Vagina (tissue), 2 donors: ENCODE results near the gene PSMA3. TPM values are rescaled to one million over a fixed set of nuclear protein-coding genes. Genes with fewer than 3 reads are reported as not detected.

Experiments used
- DNase-seq, 2 donors: peaks; one replicate each; pipeline ENCODE4 v3.0.0-alpha.2; 2017; ENCODE audit errors: extremely low spot score in 2 of 2
- H3K27ac ChIP-seq: fragments of 200-600 bp; sonication (generic); one replicate; pipeline ENCODE4 v1.5.1; 2019
- H3K27me3 ChIP-seq: fragments of 200-600 bp; sonication (generic); one replicate; pipeline ENCODE4 v1.5.1; 2019
- H3K36me3 ChIP-seq, 2 donors: fragments of 200-600 bp; sonication (generic); one replicate each; pipeline ENCODE4 v1.5.1; 2017 to 2019
- H3K4me1 ChIP-seq: fragments of 200-600 bp; sonication (generic); one replicate; pipeline ENCODE4 v1.5.1; 2019
- H3K4me3 ChIP-seq, 2 donors: fragments of 200-600 bp; sonication (generic); 1 replicate in 1 of 2; 2 replicates in 1 of 2; pipeline ENCODE4 v1.5.1; 2016 to 2019
- H3K9me3 ChIP-seq: fragments of 200-600 bp; sonication (generic); one replicate; pipeline ENCODE4 v1.5.1; 2019
- CTCF ChIP-seq, 3 experiments: fragments of 450-650 bp in 2 of 3; fragments of 200-600 bp in 1 of 3; sonication (generic) in 1 of 3; IDR thresholded peaks; one replicate each; pipeline ENCODE4 v1.5.1; 2017 to 2019; ENCODE audit warnings: antibody characterized with exemption in 3 of 3, mild to moderate bottlenecking in 2 of 3, moderate library complexity in 2 of 3
- POLR2A ChIP-seq, 2 donors: fragments of 450-650 bp; IDR thresholded peaks; one replicate each; pipeline ENCODE4 v1.6.1; 2017; ENCODE audit warnings: antibody characterized with exemption in 2 of 2, mild to moderate bottlenecking in 2 of 2, moderate library complexity in 2 of 2
- POLR2AphosphoS5 ChIP-seq, 2 donors: sonication (generic); formaldehyde crosslinking; IDR thresholded peaks; one replicate each; pipeline ENCODE4 v1.9.0; 2017; ENCODE audit warnings: antibody characterized with exemption in 2 of 2, mild to moderate bottlenecking in 2 of 2, low read depth in 1 of 2; ENCODE audit not compliant: insufficient read depth in 1 of 2
- intact Hi-C: fragments of 100-400 bp; cut with DNase I; formaldehyde crosslinking; loops from one replicate; pipeline ENCODE4 v1.15.1; 2023
- total RNA-seq: library from RNA; depleted of rRNA; stranded (reverse); fragments of >200 nt; gene quantifications from one replicate; pipeline ENCODE4 v1.2.3, GENCODE V29; 2016

PSMA3 gene
- total RNA-seq, 1 donor from 2014 or later, result 73.7 TPM

- intact Hi-C loops, result no loop called here
- no peak for DNase-seq
- H3K4me3 ChIP-seq, result no peak overlapping the region
- H3K27me3 ChIP-seq, result no peaks in the 10 kb centered on the region
- TF ChIP-seq POLR2AphosphoS5 (IDR thresholded peaks at IDR 0.05; ENCODE audit: insufficient read depth in 1 of 2, low read depth in 1 of 2), result no peak
- H3K9me3 ChIP-seq, result no peaks in the 10 kb centered on the region
- H3K27ac ChIP-seq, result no peak overlapping the region
- peaks cover 50% of the 10 kb centered on the region for H3K4me1 ChIP-seq
- peaks cover 0 to 44% of the 10 kb centered on the region in 2 donors for H3K36me3 ChIP-seq
Observed at GRCh38 chr14:58285132-58285531, 40.5 kb downstream of the PSMA3 start.

- TF ChIP-seq CTCF (IDR thresholded peaks at IDR 0.05) (no peak), POLR2AphosphoS5 (IDR thresholded peaks at IDR 0.05; ENCODE audit: insufficient read depth in 1 of 2, low read depth in 1 of 2) (no peak), POLR2A (IDR thresholded peaks at IDR 0.05) (no peak)
- peaks cover 25% of the 10 kb centered on the region for H3K4me1 ChIP-seq
Observed at GRCh38 chr14:58287607-58288042, 43.0 kb downstream of the PSMA3 start.

DNA sequence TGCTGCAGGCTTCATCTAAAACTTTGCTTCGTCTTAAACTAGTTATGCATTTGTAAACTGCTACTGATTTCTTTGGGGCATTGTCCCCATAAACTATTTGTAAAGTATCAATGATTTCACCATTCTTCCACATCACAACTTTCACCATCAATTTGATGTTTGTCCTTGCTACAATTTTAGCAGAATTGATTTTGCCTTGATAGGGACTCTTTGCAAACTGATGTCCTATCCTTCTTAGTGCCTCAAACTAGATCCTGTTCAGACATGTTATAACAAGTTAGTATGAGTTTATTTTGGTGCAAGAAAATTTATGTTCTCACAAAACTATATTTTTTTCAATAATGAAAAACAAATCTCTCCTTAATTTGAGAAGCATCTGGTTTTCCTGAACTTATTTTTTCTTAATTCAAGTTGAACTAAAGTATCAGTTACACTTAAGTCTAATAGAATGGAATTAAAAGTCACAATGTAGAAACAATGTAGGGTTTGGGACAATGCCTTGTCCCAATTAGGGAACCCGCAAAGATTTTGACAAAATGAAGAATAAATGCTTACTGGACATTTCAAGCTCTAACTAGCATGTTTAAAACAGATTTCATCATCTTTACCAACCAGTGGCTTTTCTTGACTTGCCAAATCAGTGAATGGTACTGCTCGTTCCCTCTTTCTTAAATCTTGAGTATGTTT lies 43.6 kb downstream of the PSMA3 start:
- Histone ChIP-seq H3K4me1 (peaks cover 20% of the 10 kb centered on the region), H3K9me3 (no peaks in the 10 kb centered on the region), H3K27me3 (no peaks in the 10 kb centered on the region), H3K27ac (no peak overlapping the region), H3K4me3 (no peak overlapping the region), H3K36me3 (peaks cover 0 to 59% of the 10 kb centered on the region in 2 donors)
- TF ChIP-seq POLR2A (IDR thresholded peaks at IDR 0.05) (no peak), CTCF (IDR thresholded peaks at IDR 0.05) (no peak), POLR2AphosphoS5 (IDR thresholded peaks at IDR 0.05; ENCODE audit: insufficient read depth in 1 of 2, low read depth in 1 of 2) (no peak)
- intact Hi-C loops, result no loop called here
- DNase-seq, result no peak

More at GRCh38 chr14:58287607-58288042, 43.0 kb downstream of the PSMA3 start:
- no peak for DNase-seq
- intact Hi-C loops, result no loop called here
- H3K27ac ChIP-seq, result no peak overlapping the region
- H3K36me3 ChIP-seq, result peaks cover 0 to 59% of the 10 kb centered on the region in 2 donors
- no peak overlapping the region for H3K4me3 ChIP-seq
- H3K9me3 ChIP-seq, result no peaks in the 10 kb centered on the region
- H3K27me3 ChIP-seq, result no peaks in the 10 kb centered on the region

DNA sequence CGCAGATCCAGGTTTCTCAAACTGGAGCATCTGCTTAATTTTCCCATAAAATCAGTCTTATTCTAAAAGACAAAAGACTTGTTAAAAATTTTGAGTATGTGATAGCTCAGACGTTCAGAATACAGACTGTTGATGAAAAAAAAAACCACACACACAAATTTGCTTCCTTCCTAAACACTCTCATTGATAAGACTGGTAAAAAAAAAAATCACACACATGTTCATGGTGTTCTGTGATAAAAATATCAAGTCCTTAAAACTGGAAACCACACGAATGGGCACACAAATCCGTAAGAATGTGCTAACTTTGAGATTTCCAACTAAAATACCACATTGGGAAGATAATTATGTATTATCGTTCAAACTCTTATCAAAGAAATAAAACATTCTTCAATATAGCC lies 47.0 kb downstream of the PSMA3 start:
- TF ChIP-seq CTCF (IDR thresholded peaks at IDR 0.05), result no peak
- no peak for TF ChIP-seq POLR2A (IDR thresholded peaks at IDR 0.05)
- TF ChIP-seq POLR2AphosphoS5 (IDR thresholded peaks at IDR 0.05; ENCODE audit: insufficient read depth in 1 of 2, low read depth in 1 of 2), result no peak
- Histone ChIP-seq H3K4me1 (peaks cover 40% of the 10 kb centered on the region), H3K27me3 (no peaks in the 10 kb centered on the region), H3K27ac (no peak overlapping the region), H3K9me3 (no peaks in the 10 kb centered on the region), H3K4me3 (no peak overlapping the region), H3K36me3 (peaks cover 0 to 45% of the 10 kb centered on the region in 2 donors)
- no peak for DNase-seq
- intact Hi-C loops, result no loop called here

- H3K27ac ChIP-seq, result no peak overlapping the region
- H3K27me3 ChIP-seq, result no peaks in the 10 kb centered on the region
- peaks cover 44% of the 10 kb centered on the region for H3K4me1 ChIP-seq
- no peaks in the 10 kb centered on the region for H3K9me3 ChIP-seq
- no peak overlapping the region for H3K4me3 ChIP-seq
- no peak for DNase-seq
- no peak for TF ChIP-seq POLR2AphosphoS5 (IDR thresholded peaks at IDR 0.05; ENCODE audit: insufficient read depth in 1 of 2, low read depth in 1 of 2)
- TF ChIP-seq POLR2A (IDR thresholded peaks at IDR 0.05), result no peak
- TF ChIP-seq CTCF (IDR thresholded peaks at IDR 0.05), result no peak
- intact Hi-C loops, result no loop called here
- H3K36me3 ChIP-seq, result peaks cover 0 to 42% of the 10 kb centered on the region in 2 donors
Observed at GRCh38 chr14:58292187-58292586, 47.5 kb downstream of the PSMA3 start.
